ENCODE data around the gene TAF8. TPM values are rescaled to one million over a fixed set of nuclear protein-coding genes. Genes with fewer than 3 reads are reported as not detected.

TAF8 gene
- polyA plus RNA-seq, 1 donor (not counting 4 experiments of a cell fraction or from before 2014, with no cell fraction given), result 15.9 TPM

DNA sequence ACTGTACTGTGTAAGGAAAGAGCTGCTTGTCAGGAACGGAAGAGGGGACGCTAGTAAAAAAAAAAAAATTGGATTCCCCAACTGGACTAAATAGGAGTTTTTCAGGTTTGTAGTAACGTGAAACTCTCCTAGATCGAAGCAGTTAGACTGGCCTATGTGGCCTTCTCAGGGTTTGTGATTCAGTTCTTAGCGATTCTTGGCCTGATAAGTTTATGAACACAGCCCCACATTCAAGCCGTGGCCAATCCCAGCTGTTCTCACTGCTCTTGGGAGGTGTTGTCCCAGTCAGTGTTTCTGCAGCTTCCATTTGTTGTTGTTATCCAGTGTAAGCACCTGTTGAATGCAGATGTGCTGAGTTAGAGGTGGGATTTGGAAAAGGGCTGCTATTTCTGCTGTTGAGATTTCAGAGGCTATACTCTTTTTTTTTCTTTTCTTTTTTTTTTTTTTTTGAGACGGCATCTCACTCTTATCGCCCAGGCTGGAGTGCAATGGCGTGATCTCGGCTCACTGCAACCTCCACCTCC, 29.7 kb downstream of the TAF8 start:
- TF ChIP-seq EZH2 (IDR thresholded peaks at IDR 0.05; ENCODE audit: low read length), result no peak
- TF ChIP-seq, protein P1, sequence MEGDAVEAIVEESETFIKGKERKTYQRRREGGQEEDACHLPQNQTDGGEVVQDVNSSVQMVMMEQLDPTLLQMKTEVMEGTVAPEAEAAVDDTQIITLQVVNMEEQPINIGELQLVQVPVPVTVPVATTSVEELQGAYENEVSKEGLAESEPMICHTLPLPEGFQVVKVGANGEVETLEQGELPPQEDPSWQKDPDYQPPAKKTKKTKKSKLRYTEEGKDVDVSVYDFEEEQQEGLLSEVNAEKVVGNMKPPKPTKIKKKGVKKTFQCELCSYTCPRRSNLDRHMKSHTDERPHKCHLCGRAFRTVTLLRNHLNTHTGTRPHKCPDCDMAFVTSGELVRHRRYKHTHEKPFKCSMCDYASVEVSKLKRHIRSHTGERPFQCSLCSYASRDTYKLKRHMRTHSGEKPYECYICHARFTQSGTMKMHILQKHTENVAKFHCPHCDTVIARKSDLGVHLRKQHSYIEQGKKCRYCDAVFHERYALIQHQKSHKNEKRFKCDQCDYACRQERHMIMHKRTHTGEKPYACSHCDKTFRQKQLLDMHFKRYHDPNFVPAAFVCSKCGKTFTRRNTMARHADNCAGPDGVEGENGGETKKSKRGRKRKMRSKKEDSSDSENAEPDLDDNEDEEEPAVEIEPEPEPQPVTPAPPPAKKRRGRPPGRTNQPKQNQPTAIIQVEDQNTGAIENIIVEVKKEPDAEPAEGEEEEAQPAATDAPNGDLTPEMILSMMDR (optimal IDR thresholded peaks at IDR 0.05 in 1 of 3, IDR thresholded peaks at IDR 0.05 in 1 of 3, conservative IDR thresholded peaks at IDR 0.05 in 1 of 3; ENCODE audit: extremely low read depth in 1 of 3, insufficient read depth in 2 of 3, low read length in 3 of 3), result no peak
- Histone ChIP-seq H3K27me3 (ENCODE audit: control insufficient read depth, extremely low read depth, insufficient read depth, low read length) (no peaks in the 10 kb centered on the region), H2AFZ (ENCODE audit: control insufficient read depth, low read length) (no peak overlapping the region), H3K9ac (ENCODE audit: control insufficient read depth, extremely low read depth, insufficient read depth, low read length) (no peak overlapping the region), H4K20me1 (ENCODE audit: control insufficient read depth, extremely low read depth, insufficient read depth, low read length) (no peaks in the 10 kb centered on the region), H3K9me1 (ENCODE audit: control insufficient read depth, extremely low read depth, insufficient read depth, low read length) (no peaks in the 10 kb centered on the region), H3K4me2 (ENCODE audit: control insufficient read depth, extremely low read depth, insufficient read depth, low read depth, low read length) (no peak overlapping the region), H3K79me2 (ENCODE audit: control insufficient read depth, insufficient read depth, low read length) (no peaks in the 10 kb centered on the region), H3K36me3 (ENCODE audit: control insufficient read depth in 2 of 2, extremely low read depth in 1 of 2, insufficient read depth in 2 of 2, low read length in 2 of 2) (peaks cover 11 to 17% of the 10 kb centered on the region in 2 experiments), H3K4me3 (ENCODE audit: control insufficient read depth in 2 of 3, extremely low read depth in 1 of 3, insufficient read depth in 2 of 3, low read depth in 1 of 3, low read length in 3 of 3) (no peak overlapping the region), H3K9me3 (ENCODE audit: control insufficient read depth, low read depth, low read length) (no peaks in the 10 kb centered on the region), H3K4me1 (ENCODE audit: control insufficient read depth, extremely low read depth, insufficient read depth, low read length) (no peaks in the 10 kb centered on the region), H3K27ac (ENCODE audit: control insufficient read depth, insufficient read depth, low read length) (no peak overlapping the region)
- dilution Hi-C loops (cut with MboI; ENCODE audit: extremely low pct_ligation_motif_present, low sequenced_read_pairs), result no loop called here
- no peak for DNase-seq (ENCODE audit: low read depth, low spot score)
- FAIRE-seq, result no peak

DNA sequence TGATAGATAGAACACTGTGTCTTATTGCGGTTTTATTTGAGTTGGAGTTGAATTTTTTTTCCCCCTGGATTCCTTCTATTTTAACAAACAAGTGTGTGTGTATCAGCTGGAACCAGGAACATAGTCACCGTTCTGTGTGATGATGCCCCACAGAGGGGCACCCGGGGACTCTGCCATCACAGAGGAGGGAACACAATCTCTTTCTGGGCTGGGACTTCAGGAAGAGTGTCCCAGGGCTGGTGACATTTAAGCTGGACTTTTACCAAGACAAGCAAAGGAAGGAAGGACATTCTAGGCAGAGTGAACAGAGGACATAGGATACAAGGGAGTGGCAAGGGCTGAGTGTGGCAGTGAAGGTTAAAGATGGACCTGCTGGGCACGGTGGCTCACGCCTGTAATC, 33.2 kb downstream of the TAF8 start:
- H3K79me2 ChIP-seq (ENCODE audit: control insufficient read depth, insufficient read depth, low read length), result no peaks in the 10 kb centered on the region
- no peak for FAIRE-seq
- H3K4me3 ChIP-seq (ENCODE audit: control insufficient read depth in 2 of 3, extremely low read depth in 1 of 3, insufficient read depth in 2 of 3, low read depth in 1 of 3, low read length in 3 of 3), result no peak overlapping the region
- no peak overlapping the region for H3K27ac ChIP-seq (ENCODE audit: control insufficient read depth, insufficient read depth, low read length)
- H3K36me3 ChIP-seq (ENCODE audit: control insufficient read depth in 2 of 2, extremely low read depth in 1 of 2, insufficient read depth in 2 of 2, low read length in 2 of 2), result peaks cover 0 to 4% of the 10 kb centered on the region in 2 experiments
- H3K9me3 ChIP-seq (ENCODE audit: control insufficient read depth, low read depth, low read length), result no peaks in the 10 kb centered on the region
- H3K27me3 ChIP-seq (ENCODE audit: control insufficient read depth, extremely low read depth, insufficient read depth, low read length), result no peaks in the 10 kb centered on the region
- TF ChIP-seq, protein P1 (optimal IDR thresholded peaks at IDR 0.05 in 1 of 3, IDR thresholded peaks at IDR 0.05 in 1 of 3, conservative IDR thresholded peaks at IDR 0.05 in 1 of 3; ENCODE audit: extremely low read depth in 1 of 3, insufficient read depth in 2 of 3, low read length in 3 of 3), result no peak
- no peak for TF ChIP-seq EZH2 (IDR thresholded peaks at IDR 0.05; ENCODE audit: low read length)
- no peak overlapping the region for H2AFZ ChIP-seq (ENCODE audit: control insufficient read depth, low read length)
- DNase-seq (ENCODE audit: low read depth, low spot score), result no peak
- H3K4me1 ChIP-seq (ENCODE audit: control insufficient read depth, extremely low read depth, insufficient read depth, low read length), result peaks cover 13% of the 10 kb centered on the region
- no peak overlapping the region for H3K4me2 ChIP-seq (ENCODE audit: control insufficient read depth, extremely low read depth, insufficient read depth, low read depth, low read length)
- dilution Hi-C loops (cut with MboI; ENCODE audit: extremely low pct_ligation_motif_present, low sequenced_read_pairs), result no loop called here
- H3K9me1 ChIP-seq (ENCODE audit: control insufficient read depth, extremely low read depth, insufficient read depth, low read length), result no peaks in the 10 kb centered on the region
- H4K20me1 ChIP-seq (ENCODE audit: control insufficient read depth, extremely low read depth, insufficient read depth, low read length), result no peaks in the 10 kb centered on the region
- H3K9ac ChIP-seq (ENCODE audit: control insufficient read depth, extremely low read depth, insufficient read depth, low read length), result no peak overlapping the region
